Karpas-422 (cell line): ENCODE measurements around the gene FASN. TPM values are rescaled to one million over a fixed set of nuclear protein-coding genes. Genes with fewer than 3 reads are reported as not detected.

ENCODE experiments used
- DNase-seq: peaks from one replicate; pipeline ENCODE4 v3.0.0-alpha.2; 2015
- H2AFZ ChIP-seq: fragments of 200-600 bp; sonication (generic); 2 replicates; pipeline ENCODE4 v1.6.1; 2014; ENCODE audit warnings: antibody characterized with exemption, low read length, mixed read lengths
- H3K27ac ChIP-seq: fragments of 200-600 bp; sonication (generic); 2 replicates; pipeline ENCODE4 v1.5.1; 2014; ENCODE audit warnings: mild to moderate bottlenecking, low read length, moderate library complexity
- H3K27me3 ChIP-seq: fragments of 200-600 bp; sonication (generic); 2 replicates; pipeline ENCODE4 v1.6.1; 2014; ENCODE audit warnings: low read length, mixed read lengths
- H3K36me3 ChIP-seq: fragments of 200-600 bp; sonication (generic); 2 replicates; pipeline ENCODE4 v1.6.1; 2014; ENCODE audit warnings: low read length, mixed read lengths; ENCODE audit not compliant: insufficient read depth
- H3K4me1 ChIP-seq: fragments of 200-600 bp; sonication (generic); 2 replicates; pipeline ENCODE4 v1.6.1; 2014; ENCODE audit warnings: mild to moderate bottlenecking, low read length, mixed read lengths
- H3K4me2 ChIP-seq: fragments of 200-600 bp; sonication (generic); 2 replicates; pipeline ENCODE4 v1.6.1; 2014; ENCODE audit warnings: low read length, low read depth, mild to moderate bottlenecking; ENCODE audit not compliant: poor library complexity, severe bottlenecking
- H3K4me3 ChIP-seq: fragments of 200-600 bp; sonication (generic); 2 replicates; pipeline ENCODE4 v1.5.1; 2014; ENCODE audit warnings: mild to moderate bottlenecking, antibody characterized with exemption, low read length, mixed read lengths
- H3K79me2 ChIP-seq: fragments of 200-600 bp; sonication (generic); 2 replicates; pipeline ENCODE4 v1.6.1; 2014; ENCODE audit warnings: mild to moderate bottlenecking, low read length, mixed read lengths
- H3K9ac ChIP-seq: fragments of 200-600 bp; sonication (generic); 2 replicates; pipeline ENCODE4 v1.6.0; 2014; ENCODE audit warnings: low read length
- H3K9me2 ChIP-seq: fragments of 200-600 bp; sonication (generic), shearing (Covaris generic); replicated peaks from 2 replicates; pipeline ENCODE4 v1.6.0; 2014; ENCODE audit warnings: mild to moderate bottlenecking, low read length, moderate library complexity; ENCODE audit not compliant: insufficient read depth
- H3K9me3 ChIP-seq: fragments of 300-700, 200-600 bp; sonication (generic); 2 replicates; pipeline ENCODE4 v1.6.1; 2014; ENCODE audit warnings: low read length, mixed read lengths
- H4K20me1 ChIP-seq: fragments of 200-600 bp; sonication (generic); 2 replicates; pipeline ENCODE4 v1.6.1; 2014; ENCODE audit warnings: mild to moderate bottlenecking, antibody characterized with exemption, low read length, low read depth; ENCODE audit not compliant: insufficient read depth
- total RNA-seq: library from RNA; depleted of rRNA; stranded (reverse); fragments of >200 nt; shearing (Covaris generic); gene quantifications from 2 replicates; pipeline ENCODE4 v1.2.3, GENCODE V29; 2014; ENCODE audit warnings: low replicate concordance

Gene FASN
- total RNA-seq, 1 experiment from 2014 or later: 94.1 TPM

GRCh38 chr17:82083533-82084359 lies 14.3 kb downstream of the FASN start:
- peaks cover 11% of the 10 kb centered on the region; the same call in 1 of the 2 replicates for H3K36me3 ChIP-seq
- no peaks in the 10 kb centered on the region for H3K9me3 ChIP-seq
- DNase-seq: no peak

GRCh38 chr17:82083009-82083408 lies 15.0 kb downstream of the FASN start:
- Histone ChIP-seq H2AFZ (no peak overlapping the region), H4K20me1 (peaks cover 30% of the 10 kb centered on the region; the same call in 1 of the 2 replicates), H3K4me3 (no peak overlapping the region), H3K9ac (no peak overlapping the region), H3K27ac (no peak overlapping the region), H3K4me1 (no peaks in the 10 kb centered on the region), H3K4me2 (no peak overlapping the region), H3K9me3 (no peaks in the 10 kb centered on the region), H3K79me2 (no peaks in the 10 kb centered on the region), H3K27me3 (no peaks in the 10 kb centered on the region), H3K36me3 (peaks cover 11% of the 10 kb centered on the region; the same call in 1 of the 2 replicates), H3K9me2 (no peaks in the 10 kb centered on the region)
- no peak for DNase-seq

More at GRCh38 chr17:82083533-82084359, 14.3 kb downstream of the FASN start:
- Histone ChIP-seq H3K27ac (no peak overlapping the region), H3K79me2 (no peaks in the 10 kb centered on the region), H3K4me1 (no peaks in the 10 kb centered on the region), H3K9ac (no peak overlapping the region), H3K9me2 (no peaks in the 10 kb centered on the region), H3K4me3 (no peak overlapping the region), H3K27me3 (no peaks in the 10 kb centered on the region), H2AFZ (no peak overlapping the region), H4K20me1 (peaks cover 27% of the 10 kb centered on the region; the same call in 1 of the 2 replicates), H3K4me2 (no peak overlapping the region)

- H3K79me2 ChIP-seq: no peaks in the 10 kb centered on the region
- no peak overlapping the region for H2AFZ ChIP-seq
- no peak for DNase-seq
- H3K9me2 ChIP-seq: no peaks in the 10 kb centered on the region
- no peak overlapping the region for H3K4me2 ChIP-seq
- H3K27ac ChIP-seq: no peak overlapping the region
- peaks cover 35% of the 10 kb centered on the region; the same call in 1 of the 2 replicates for H4K20me1 ChIP-seq
- H3K4me1 ChIP-seq: no peaks in the 10 kb centered on the region
- H3K9me3 ChIP-seq: no peaks in the 10 kb centered on the region
- no peaks in the 10 kb centered on the region for H3K27me3 ChIP-seq
- H3K4me3 ChIP-seq: no peak overlapping the region
- H3K36me3 ChIP-seq: peaks cover 8% of the 10 kb centered on the region; the same call in 1 of the 2 replicates
- H3K9ac ChIP-seq: no peak overlapping the region
Measured at GRCh38 chr17:82082456-82082855, 15.6 kb downstream of the FASN start.

- no peak for DNase-seq
- Histone ChIP-seq H3K27me3 (no peaks in the 10 kb centered on the region), H2AFZ (no peak overlapping the region), H3K9me2 (no peaks in the 10 kb centered on the region), H3K79me2 (no peaks in the 10 kb centered on the region), H4K20me1 (peaks cover 35% of the 10 kb centered on the region; the same call in 1 of the 2 replicates), H3K9me3 (no peaks in the 10 kb centered on the region), H3K9ac (no peak overlapping the region), H3K36me3 (peaks cover 8% of the 10 kb centered on the region; the same call in 1 of the 2 replicates), H3K27ac (no peak overlapping the region), H3K4me2 (no peak overlapping the region), H3K4me1 (no peaks in the 10 kb centered on the region), H3K4me3 (no peak overlapping the region)
Measured at GRCh38 chr17:82081966-82082365, 16.1 kb downstream of the FASN start.

GRCh38 chr17:82081546-82081945 lies 16.5 kb downstream of the FASN start:
- Histone ChIP-seq H2AFZ (no peak overlapping the region), H3K9ac (no peak overlapping the region), H3K27ac (no peak overlapping the region), H3K4me2 (no peak overlapping the region), H3K4me3 (no peak overlapping the region), H3K36me3 (peaks cover 8% of the 10 kb centered on the region; the same call in 1 of the 2 replicates), H3K9me3 (no peaks in the 10 kb centered on the region), H3K27me3 (no peaks in the 10 kb centered on the region), H3K9me2 (no peaks in the 10 kb centered on the region), H3K79me2 (no peaks in the 10 kb centered on the region), H3K4me1 (no peaks in the 10 kb centered on the region), H4K20me1 (peaks cover 35% of the 10 kb centered on the region; the same call in 1 of the 2 replicates)
- DNase-seq: no peak

GRCh38 chr17:82080789-82081464 lies 17.1 kb downstream of the FASN start:
- Histone ChIP-seq H3K4me3 (no peak overlapping the region), H3K27me3 (no peaks in the 10 kb centered on the region), H3K9me3 (no peaks in the 10 kb centered on the region), H3K4me2 (no peak overlapping the region), H3K36me3 (peaks cover 8% of the 10 kb centered on the region; the same call in 1 of the 2 replicates), H4K20me1 (peaks cover 30% of the 10 kb centered on the region; the same call in 1 of the 2 replicates), H3K9ac (no peak overlapping the region), H3K9me2 (no peaks in the 10 kb centered on the region), H3K4me1 (peaks cover 2% of the 10 kb centered on the region; the same call in 1 of the 2 replicates), H3K27ac (no peak overlapping the region), H3K79me2 (no peaks in the 10 kb centered on the region), H2AFZ (no peak overlapping the region)
- DNase-seq: no peak

GRCh38 chr17:82080048-82080788 lies 17.8 kb downstream of the FASN start:
- no peak for DNase-seq
- H3K36me3 ChIP-seq: peaks cover 4% of the 10 kb centered on the region; the same call in 1 of the 2 replicates
- H3K27ac ChIP-seq: no peak overlapping the region
- peaks cover 6% of the 10 kb centered on the region; the same call in 1 of the 2 replicates for H3K4me1 ChIP-seq
- no peaks in the 10 kb centered on the region for H3K9me3 ChIP-seq
- H3K9me2 ChIP-seq: no peaks in the 10 kb centered on the region
- peaks cover 33% of the 10 kb centered on the region; the same call in 1 of the 2 replicates for H4K20me1 ChIP-seq
- H3K4me2 ChIP-seq: no peak overlapping the region
- no peak overlapping the region for H2AFZ ChIP-seq
- H3K4me3 ChIP-seq: no peak overlapping the region
- H3K9ac ChIP-seq: no peak overlapping the region
- H3K27me3 ChIP-seq: no peaks in the 10 kb centered on the region
- H3K79me2 ChIP-seq: no peaks in the 10 kb centered on the region
